ENCODE results near the gene GLG1.
"Not testable (repeated sequence)": the region's sequence is repeated elsewhere in the genome, so short reads cannot be mapped to it uniquely, and the experiment has no call there.

GLG1 gene

GRCh38 chr16:74400238-74400637, 206.7 kb downstream of the GLG1 start:
- DNase-seq, result not testable (repeated sequence)

GRCh38 chr16:74398212-74398895, 208.6 kb downstream of the GLG1 start:
- DNase-seq, result not testable (repeated sequence)

Measured in bone marrow (tissue), 2 donors.